NB4 (cell line): Measurements from ENCODE around the gene GPC3.
"Not testable (repeated sequence)": the region's sequence is repeated elsewhere in the genome, so short reads cannot be mapped to it uniquely, and the experiment has no call there.

Experiments used
- DNase-seq: peaks from one replicate; pipeline ENCODE4 v3.0.0; 2010; ENCODE audit warnings: low read depth
- H3K4me3 ChIP-seq: one replicate; pipeline ENCODE4 v1.5.1; 2011; ENCODE audit warnings: mild to moderate bottlenecking, low read depth, low read length, moderate library complexity
- MYC ChIP-seq: IDR thresholded peaks from 2 replicates; pipeline ENCODE4 v1.6.1; 2011; ENCODE audit warnings: low read depth, low read length
- POLR2A ChIP-seq: IDR thresholded peaks from 2 replicates; pipeline ENCODE4 v1.6.1; 2011; ENCODE audit warnings: mild to moderate bottlenecking; ENCODE audit not compliant: insufficient read length; ENCODE audit errors: extremely low read depth
- TF ChIP-seq, protein P1 (sequence below): IDR thresholded peaks from 2 replicates; pipeline ENCODE4 v1.6.1; 2011; ENCODE audit warnings: low read depth, low read length
- TF ChIP-seq, protein P2 (sequence below): IDR thresholded peaks from one replicate; pipeline ENCODE4 v1.5.1; 2012; ENCODE audit warnings: low read depth, low read length

The GPC3 gene

DNA sequence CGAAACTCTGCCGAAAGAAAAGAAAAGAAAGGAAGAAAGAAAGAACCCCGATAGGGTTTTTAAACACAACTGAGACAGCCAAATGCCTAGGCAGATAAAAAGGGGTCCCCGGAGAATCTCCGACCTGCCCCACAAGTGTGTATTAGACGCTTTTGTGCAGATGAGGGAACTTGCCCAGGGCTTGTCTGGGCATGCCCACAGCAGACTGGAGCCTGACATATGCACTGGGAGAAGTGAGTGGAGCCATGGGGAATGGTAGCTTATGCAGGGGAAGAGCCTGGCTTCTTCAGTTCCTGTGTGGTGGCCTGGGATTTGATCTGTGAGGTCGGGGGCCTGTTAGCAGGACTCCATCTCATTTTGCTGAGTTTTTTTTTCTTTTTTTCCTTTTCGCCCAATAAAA is 199.0 kb downstream of the GPC3 start:
- TF ChIP-seq, protein P1, sequence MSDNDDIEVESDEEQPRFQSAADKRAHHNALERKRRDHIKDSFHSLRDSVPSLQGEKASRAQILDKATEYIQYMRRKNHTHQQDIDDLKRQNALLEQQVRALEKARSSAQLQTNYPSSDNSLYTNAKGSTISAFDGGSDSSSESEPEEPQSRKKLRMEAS: no peak
- TF ChIP-seq POLR2A (no peak), MYC (no peak)
- TF ChIP-seq, protein P2, sequence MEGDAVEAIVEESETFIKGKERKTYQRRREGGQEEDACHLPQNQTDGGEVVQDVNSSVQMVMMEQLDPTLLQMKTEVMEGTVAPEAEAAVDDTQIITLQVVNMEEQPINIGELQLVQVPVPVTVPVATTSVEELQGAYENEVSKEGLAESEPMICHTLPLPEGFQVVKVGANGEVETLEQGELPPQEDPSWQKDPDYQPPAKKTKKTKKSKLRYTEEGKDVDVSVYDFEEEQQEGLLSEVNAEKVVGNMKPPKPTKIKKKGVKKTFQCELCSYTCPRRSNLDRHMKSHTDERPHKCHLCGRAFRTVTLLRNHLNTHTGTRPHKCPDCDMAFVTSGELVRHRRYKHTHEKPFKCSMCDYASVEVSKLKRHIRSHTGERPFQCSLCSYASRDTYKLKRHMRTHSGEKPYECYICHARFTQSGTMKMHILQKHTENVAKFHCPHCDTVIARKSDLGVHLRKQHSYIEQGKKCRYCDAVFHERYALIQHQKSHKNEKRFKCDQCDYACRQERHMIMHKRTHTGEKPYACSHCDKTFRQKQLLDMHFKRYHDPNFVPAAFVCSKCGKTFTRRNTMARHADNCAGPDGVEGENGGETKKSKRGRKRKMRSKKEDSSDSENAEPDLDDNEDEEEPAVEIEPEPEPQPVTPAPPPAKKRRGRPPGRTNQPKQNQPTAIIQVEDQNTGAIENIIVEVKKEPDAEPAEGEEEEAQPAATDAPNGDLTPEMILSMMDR: no peak
- no peak overlapping the region for H3K4me3 ChIP-seq
- DNase-seq: no peak

DNA sequence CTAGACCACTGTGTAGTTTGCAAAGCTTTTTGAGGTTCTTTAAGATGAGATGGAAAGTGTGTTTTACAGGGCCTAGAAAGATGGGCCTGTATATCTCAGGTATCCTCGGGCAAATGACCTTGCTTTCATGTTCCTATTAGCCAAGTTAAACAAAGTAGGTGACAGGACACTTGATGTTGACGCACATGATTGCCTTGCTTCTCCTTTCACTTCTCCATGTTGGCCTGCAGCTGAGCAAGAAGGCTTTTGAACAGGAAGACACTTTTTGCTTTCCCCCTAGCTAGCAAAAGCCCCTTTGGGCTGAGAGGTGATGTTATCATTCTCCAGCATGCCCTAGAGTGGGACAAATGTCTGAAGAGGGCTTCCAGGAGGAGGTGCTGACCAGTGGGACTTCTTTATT is 202.1 kb downstream of the GPC3 start:
- no peak for DNase-seq
- TF ChIP-seq POLR2A (no peak), MYC (no peak)
- TF ChIP-seq, protein P1: no peak
- TF ChIP-seq, protein P2: no peak
- no peak overlapping the region for H3K4me3 ChIP-seq

DNA sequence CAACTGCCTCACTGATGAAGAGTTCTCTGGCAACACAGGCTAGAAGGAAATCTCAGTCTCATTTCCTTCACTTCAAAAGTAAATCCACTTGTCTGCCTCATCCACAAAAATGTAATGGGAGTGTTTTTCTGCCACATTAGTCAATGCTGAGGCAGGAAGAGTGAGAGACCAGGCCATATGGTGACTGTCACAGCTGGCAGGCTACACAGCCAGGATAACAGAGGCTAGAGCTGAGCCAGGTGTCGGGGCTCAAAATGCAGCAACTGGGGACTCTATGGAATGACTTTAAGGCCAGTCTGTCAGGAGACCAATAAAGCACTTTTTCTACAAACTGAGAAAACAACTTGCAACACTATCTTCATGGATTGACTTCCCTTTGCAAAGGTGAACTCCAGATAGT is 204.2 kb downstream of the GPC3 start:
- H3K4me3 ChIP-seq: no peak overlapping the region
- no peak for TF ChIP-seq MYC
- DNase-seq: no peak

DNA sequence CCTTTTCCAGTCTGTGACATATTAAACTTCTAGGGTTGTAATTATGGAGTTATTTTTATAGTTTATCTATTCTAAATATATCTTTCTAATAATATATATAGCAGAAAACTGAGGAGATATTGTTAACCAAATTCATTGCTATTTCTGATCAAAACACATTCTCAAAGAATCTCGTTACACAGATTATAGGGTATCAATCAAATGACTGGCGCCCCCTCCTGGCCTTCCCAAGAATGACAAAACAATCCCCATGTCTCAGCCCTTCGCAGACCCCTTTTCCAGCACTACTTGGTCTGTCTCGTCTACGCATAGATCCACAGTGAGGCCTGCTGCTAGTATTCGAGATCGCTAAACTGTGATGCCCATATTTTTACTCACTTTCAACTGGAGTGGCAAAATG is 209.3 kb downstream of the GPC3 start:
- peak; percentile 8 for DNase-seq
- TF ChIP-seq, protein P2: peak; percentile 44
- TF ChIP-seq POLR2A (no peak), MYC (no peak)
- TF ChIP-seq, protein P1: no peak
- H3K4me3 ChIP-seq: no peak overlapping the region

DNA sequence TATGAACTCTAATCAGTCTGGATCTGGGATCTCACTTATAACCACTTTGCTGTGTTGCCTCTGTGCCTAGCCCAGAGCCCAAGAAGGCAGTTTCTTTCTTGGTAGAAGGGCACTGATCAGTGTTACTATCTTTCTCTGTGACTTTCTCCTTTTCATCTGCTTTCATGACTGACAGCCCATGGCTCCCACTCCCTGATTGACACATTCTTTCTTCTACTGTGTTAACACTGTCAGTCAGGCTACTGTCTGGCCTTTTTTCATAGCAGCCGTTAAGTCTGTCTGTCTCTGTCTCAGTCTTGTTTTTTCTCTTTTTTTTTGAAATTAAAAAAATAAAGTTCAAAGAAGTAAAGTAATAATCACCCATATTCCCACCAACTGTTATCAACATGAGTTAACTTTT is 210.6 kb downstream of the GPC3 start:
- no peak for TF ChIP-seq POLR2A
- TF ChIP-seq MYC: no peak
- TF ChIP-seq, protein P1: no peak
- TF ChIP-seq, protein P2: no peak
- DNase-seq: no peak

DNA sequence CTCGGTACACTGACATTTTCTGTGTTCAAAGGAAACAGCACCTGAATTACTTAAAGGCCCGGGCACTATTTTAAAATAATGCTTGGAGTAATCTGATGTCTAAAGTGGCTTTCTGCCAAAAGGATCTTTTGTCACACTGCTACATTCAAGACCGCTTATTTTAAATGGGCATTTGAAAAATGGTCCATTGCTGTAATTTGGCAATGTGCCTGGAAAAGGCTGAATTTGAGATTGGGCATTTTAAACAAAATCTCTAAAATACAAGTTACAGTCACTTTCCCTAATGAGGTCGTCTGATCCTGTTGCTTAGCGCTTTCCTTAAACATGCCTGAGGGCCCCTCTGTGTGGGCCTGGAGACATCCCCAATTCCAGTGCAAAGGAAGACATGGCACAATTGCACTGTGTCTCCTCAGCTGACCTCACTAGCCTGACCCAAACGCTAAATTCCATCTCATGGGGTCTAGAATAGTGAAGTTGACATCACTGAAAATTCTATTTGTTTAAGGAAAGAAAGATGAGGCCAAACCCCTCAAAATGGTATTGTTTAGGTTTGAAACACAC is 214.2 kb downstream of the GPC3 start:
- no peak for DNase-seq
- TF ChIP-seq, protein P2: no peak
- TF ChIP-seq, protein P1: no peak
- no peak for TF ChIP-seq MYC
- no peak for TF ChIP-seq POLR2A
- H3K4me3 ChIP-seq: no peak overlapping the region

More for the DNA sequence above, 210.6 kb downstream of the GPC3 start:
- no peak overlapping the region for H3K4me3 ChIP-seq

DNA sequence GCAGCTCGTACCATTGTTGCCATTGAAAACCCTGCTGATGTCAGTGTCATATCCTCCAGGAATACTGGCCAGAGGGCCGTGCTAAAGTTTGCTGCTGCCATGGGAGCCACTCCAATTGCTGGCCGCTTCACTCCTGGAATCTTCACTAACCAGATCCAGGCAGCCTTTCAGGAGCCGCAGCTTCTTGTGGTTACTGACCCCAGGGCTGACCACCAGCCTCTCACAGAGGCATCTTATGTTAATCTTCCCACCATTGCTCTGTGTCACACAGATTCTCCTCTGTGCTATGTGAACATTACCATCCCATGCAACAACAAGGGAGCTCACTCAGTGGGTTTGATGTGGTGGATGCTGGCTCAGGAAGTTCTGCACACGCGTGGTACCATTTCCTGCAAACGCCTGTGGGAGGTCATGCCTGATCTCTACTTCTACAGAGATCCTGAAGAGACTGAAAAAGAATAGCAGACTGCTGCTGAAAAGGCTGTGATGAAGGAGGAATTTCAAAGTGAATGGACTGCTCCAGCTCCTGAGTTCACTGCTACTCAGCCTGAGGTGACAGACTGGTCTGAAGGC is 222.3 kb downstream of the GPC3 start:
- not testable (repeated sequence) for H3K4me3 ChIP-seq, DNase-seq
